ENCODE measurements around the gene FMN2. TPM values are rescaled to one million over a fixed set of nuclear protein-coding genes. Genes with fewer than 3 reads are reported as not detected.

FMN2 gene
- polyA plus RNA-seq, 2 of the 4 experiments (the other 2 are of a cell fraction): 2.8 to 4.2 TPM

GRCh38 chr1:240134113-240134512 lies 42.4 kb downstream of the FMN2 start:
- Histone ChIP-seq H3K4me1 (no peaks in the 10 kb centered on the region), H3K9me3 (no peaks in the 10 kb centered on the region), H3K4me3 (no peak overlapping the region), H3K4me2 (no peak overlapping the region), H3K27ac (no peak overlapping the region)
- no peak for DNase-seq (ENCODE audit: low read depth in 1 of 2, low spot score in 1 of 2)
- ChIA-PET POLR2A (no interaction called here), CTCF (interaction anchor here (0.7 to 1.7 kb wide), 2 partner anchors 10 to 16 kb away, joined by 3 to 6 read pairs; no protein-coding TSS in a partner anchor)
- peak; percentile 23 for FAIRE-seq
- ATAC-seq: no peak
- 89% methylated on average over 1 of the region's 1 CpG for WGBS (ENCODE audit: missing lambda C conversion rate)
- TF ChIP-seq RCOR1 (IDR thresholded peaks at IDR 0.05; ENCODE audit: low read depth, low read length) (no peak), FOSB (CRISPR knock-in tag; IDR thresholded peaks at IDR 0.05) (no peak), E2F6 (IDR thresholded peaks at IDR 0.05; ENCODE audit: borderline replicate concordance, low read depth) (no peak), HOXB13 (CRISPR knock-in tag; IDR thresholded peaks at IDR 0.05; ENCODE audit: low read depth) (no peak), JUN (IDR thresholded peaks at IDR 0.05) (no peak), ZNF302 (CRISPR knock-in tag; IDR thresholded peaks at IDR 0.05) (no peak), CHD4 (IDR thresholded peaks at IDR 0.05; ENCODE audit: borderline replicate concordance) (no peak), RNF2 (IDR thresholded peaks at IDR 0.05; ENCODE audit: borderline replicate concordance, low read depth) (no peak), ZSCAN20 (CRISPR knock-in tag; IDR thresholded peaks at IDR 0.05) (no peak), POLR2A (IDR thresholded peaks at IDR 0.05; ENCODE audit: low read length) (no peak), FOSL2 (IDR thresholded peaks at IDR 0.05) (no peak), FOSL2 (CRISPR knock-in tag; IDR thresholded peaks at IDR 0.05) (no peak), MYC (IDR thresholded peaks at IDR 0.05; ENCODE audit: borderline replicate concordance, low read length) (no peak), EP300 (IDR thresholded peaks at IDR 0.05) (no peak), TP53 (CRISPR knock-in tag; IDR thresholded peaks at IDR 0.05) (no peak), HDAC2 (IDR thresholded peaks at IDR 0.05) (no peak), FOXS1 (CRISPR knock-in tag; IDR thresholded peaks at IDR 0.05) (no peak), EHF (CRISPR knock-in tag; IDR thresholded peaks at IDR 0.05) (no peak)
- TF ChIP-seq, protein P1, sequence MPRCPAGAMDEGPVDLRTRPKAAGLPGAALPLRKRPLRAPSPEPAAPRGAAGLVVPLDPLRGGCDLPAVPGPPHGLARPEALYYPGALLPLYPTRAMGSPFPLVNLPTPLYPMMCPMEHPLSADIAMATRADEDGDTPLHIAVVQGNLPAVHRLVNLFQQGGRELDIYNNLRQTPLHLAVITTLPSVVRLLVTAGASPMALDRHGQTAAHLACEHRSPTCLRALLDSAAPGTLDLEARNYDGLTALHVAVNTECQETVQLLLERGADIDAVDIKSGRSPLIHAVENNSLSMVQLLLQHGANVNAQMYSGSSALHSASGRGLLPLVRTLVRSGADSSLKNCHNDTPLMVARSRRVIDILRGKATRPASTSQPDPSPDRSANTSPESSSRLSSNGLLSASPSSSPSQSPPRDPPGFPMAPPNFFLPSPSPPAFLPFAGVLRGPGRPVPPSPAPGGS (IDR thresholded peaks at IDR 0.05): no peak

DNA sequence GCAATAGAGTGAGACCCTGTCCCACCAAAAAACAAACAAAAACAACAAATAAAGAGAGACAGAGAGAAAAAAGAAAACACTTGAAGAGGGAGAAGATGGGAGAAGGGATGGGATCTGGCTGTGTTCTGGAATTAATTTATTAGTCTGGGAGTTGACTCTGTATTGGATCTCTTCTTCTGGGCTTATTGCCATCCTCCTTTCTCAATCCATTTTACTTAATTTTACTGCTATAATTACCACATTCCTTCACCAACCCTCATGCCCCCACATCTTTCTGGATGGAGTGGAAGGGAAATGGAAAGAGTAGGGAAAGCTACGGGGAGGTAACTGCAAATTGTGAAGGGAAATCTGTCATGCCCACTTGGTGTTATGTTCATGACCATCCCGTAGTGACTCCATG lies 42.9 kb downstream of the FMN2 start:
- H3K4me1 ChIP-seq: no peaks in the 10 kb centered on the region
- no peak overlapping the region for H3K4me3 ChIP-seq
- CTCF ChIA-PET: interaction anchor here (0.7 to 1.7 kb wide), 2 partner anchors 9 to 15 kb away, joined by 3 to 6 read pairs; no protein-coding TSS in a partner anchor
- no peak for FAIRE-seq
- 69% methylated on average over 2 of the region's 2 CpGs for WGBS (ENCODE audit: missing lambda C conversion rate)
- no peak for ATAC-seq
- no peaks in the 10 kb centered on the region for H3K9me3 ChIP-seq
- TF ChIP-seq MAZ (IDR thresholded peaks at IDR 0.05; ENCODE audit: borderline replicate concordance, low read depth, low read length) (no peak), ZSCAN20 (CRISPR knock-in tag; IDR thresholded peaks at IDR 0.05) (no peak), SREBF2 (IDR thresholded peaks at IDR 0.05) (no peak), SMC3 (IDR thresholded peaks at IDR 0.05) (no peak), CHD4 (IDR thresholded peaks at IDR 0.05; ENCODE audit: borderline replicate concordance) (no peak), ZFP36 (IDR thresholded peaks at IDR 0.05; ENCODE audit: borderline replicate concordance, partially characterized antibody) (no peak), FOXS1 (CRISPR knock-in tag; IDR thresholded peaks at IDR 0.05) (no peak), POLR2AphosphoS2 (conservative IDR thresholded peaks at IDR 0.05; ENCODE audit: low read length) (no peak), E2F6 (IDR thresholded peaks at IDR 0.05; ENCODE audit: borderline replicate concordance, low read depth) (no peak)
- POLR2A ChIA-PET: no interaction called here
- no peak for DNase-seq (ENCODE audit: low read depth in 1 of 2, low spot score in 1 of 2)
- H3K4me2 ChIP-seq: no peak overlapping the region
- H3K27ac ChIP-seq: no peak overlapping the region

DNA sequence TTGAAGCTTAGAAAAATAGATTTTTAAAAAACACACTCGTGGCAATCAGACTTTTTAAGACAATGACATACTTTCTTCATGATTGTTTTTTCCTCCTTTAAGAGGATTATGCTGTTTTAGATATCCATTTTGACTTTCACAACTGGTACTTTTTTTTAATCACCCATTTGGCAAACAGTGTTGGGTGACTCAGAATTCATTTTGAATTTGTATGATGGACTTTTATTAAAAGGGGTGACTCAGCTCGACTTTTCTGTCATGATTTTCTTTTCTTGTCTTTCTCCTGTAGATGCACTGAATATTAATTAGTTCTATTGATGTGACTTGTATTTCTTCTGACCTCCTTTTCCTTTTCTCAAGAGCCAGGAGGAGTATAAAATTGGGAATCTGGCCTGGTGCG lies 44.7 kb downstream of the FMN2 start:
- no peak overlapping the region for H3K4me2 ChIP-seq
- H3K4me1 ChIP-seq: no peaks in the 10 kb centered on the region
- no peak for ATAC-seq
- CTCF ChIA-PET: interaction anchor here (1.2 to 1.3 kb wide), 2 partner anchors 13 to 555 kb away, joined by 3 to 4 read pairs; no protein-coding TSS in a partner anchor
- H3K4me3 ChIP-seq: no peak overlapping the region
- no peak for DNase-seq (ENCODE audit: low read depth in 1 of 2, low spot score in 1 of 2)
- FAIRE-seq: peak; percentile 36
- POLR2A ChIA-PET: no interaction called here
- H3K9me3 ChIP-seq: no peaks in the 10 kb centered on the region
- 61% methylated on average over 3 of the region's 3 CpGs for WGBS (ENCODE audit: missing lambda C conversion rate)
- H3K27ac ChIP-seq: no peak overlapping the region
- no peak for TF ChIP-seq CEBPB (IDR thresholded peaks at IDR 0.05)
- no peak for TF ChIP-seq NPAS2 (CRISPR knock-in tag; IDR thresholded peaks at IDR 0.05; ENCODE audit: borderline replicate concordance)
- no peak for TF ChIP-seq HMGXB4 (CRISPR knock-in tag; IDR thresholded peaks at IDR 0.05; ENCODE audit: borderline replicate concordance)
- no peak for TF ChIP-seq JUN (IDR thresholded peaks at IDR 0.05)
- TF ChIP-seq CHD2 (IDR thresholded peaks at IDR 0.05; ENCODE audit: low read length, partially characterized antibody): no peak
- no peak for TF ChIP-seq HDAC2 (IDR thresholded peaks at IDR 0.05)
- no peak for TF ChIP-seq JUNB (IDR thresholded peaks at IDR 0.05)
- TF ChIP-seq USF2 (IDR thresholded peaks at IDR 0.05): no peak
- TF ChIP-seq FOSB (CRISPR knock-in tag; IDR thresholded peaks at IDR 0.05): no peak
- TF ChIP-seq BHLHE40 (IDR thresholded peaks at IDR 0.05; ENCODE audit: low read depth, low read length): no peak
- TF ChIP-seq, protein P2, sequence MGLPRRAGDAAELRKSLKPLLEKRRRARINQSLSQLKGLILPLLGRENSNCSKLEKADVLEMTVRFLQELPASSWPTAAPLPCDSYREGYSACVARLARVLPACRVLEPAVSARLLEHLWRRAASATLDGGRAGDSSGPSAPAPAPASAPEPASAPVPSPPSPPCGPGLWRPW (IDR thresholded peaks at IDR 0.05): no peak
